Prostate gland (tissue), 2 donors: ENCODE measurements around the gene COL11A1. TPM values are rescaled to one million over a fixed set of nuclear protein-coding genes. Genes with fewer than 3 reads are reported as not detected.
"Not testable (repeated sequence)": the region's sequence is repeated elsewhere in the genome, so short reads cannot be mapped to it uniquely, and the experiment has no call there.

Source experiments
- DNase-seq: peaks from one replicate; pipeline ENCODE4 v3.0.0-alpha.2; 2019; ENCODE audit warnings: low spot score
- H3K27ac ChIP-seq, 2 donors: fragments of 200-600 bp; sonication (generic); 2 replicates each; pipeline ENCODE4 v1.5.1; 2017 to 2019
- H3K27me3 ChIP-seq: fragments of 200-600 bp; sonication (generic); replicated peaks from 2 replicates; pipeline ENCODE4 v1.5.1; 2019; ENCODE audit not compliant: insufficient read depth
- H3K36me3 ChIP-seq, 2 donors: fragments of 200-600 bp; sonication (generic); 1 replicate in 1 of 2; 2 replicates in 1 of 2; pipeline versions ENCODE4 v1.5.1 to v1.8.1; 2017 to 2019
- H3K4me1 ChIP-seq: fragments of 200-600 bp; sonication (generic); replicated peaks from 2 replicates; pipeline ENCODE4 v1.5.1; 2019
- H3K4me3 ChIP-seq, 2 donors: fragments of 200-600 bp; sonication (generic); 2 replicates each; pipeline ENCODE4 v1.5.1; 2017 to 2019
- H3K9me3 ChIP-seq: fragments of 200-600 bp; sonication (generic); 2 replicates; pipeline ENCODE4 v1.5.1; 2017
- POLR2A ChIP-seq: fragments of 450-650 bp; IDR thresholded peaks from one replicate; pipeline ENCODE4 v1.6.1; 2016; ENCODE audit warnings: antibody characterized with exemption, mild to moderate bottlenecking
- POLR2AphosphoS5 ChIP-seq: sonication (generic); formaldehyde crosslinking; IDR thresholded peaks from one replicate; pipeline ENCODE4 v1.6.1; 2017; ENCODE audit warnings: antibody characterized with exemption
- WGBS: methylation state at CpG from one replicate; pipeline ENCODE4 v1.1.5; 2018; 5-methylcytosine and 5-hydroxymethylcytosine counted together
- intact Hi-C: fragments of 100-400 bp; cut with DNase I; formaldehyde crosslinking; loops from one replicate; pipeline ENCODE4 v1.14.2; 2022
- total RNA-seq, 2 donors: library from RNA; depleted of rRNA; stranded (reverse); fragments of >200 nt; gene quantifications; one replicate each; pipeline ENCODE4 v1.1.0, GENCODE V29; 2016
- TF ChIP-seq, protein P1 (sequence below), 4 experiments: fragments of 200-600 bp in 2 of 4; fragments of 450-650 bp in 2 of 4; sonication (generic) in 2 of 4; IDR thresholded peaks; 1 replicate in 3 of 4; 2 replicates in 1 of 4; pipeline ENCODE4 v1.5.1; 2016 to 2019; ENCODE audit warnings: antibody characterized with exemption in 4 of 4, mild to moderate bottlenecking in 2 of 4, moderate library complexity in 2 of 4

The COL11A1 gene
- total RNA-seq, 2 donors from 2014 or later, result 0.51 TPM; not detected in 1

DNA sequence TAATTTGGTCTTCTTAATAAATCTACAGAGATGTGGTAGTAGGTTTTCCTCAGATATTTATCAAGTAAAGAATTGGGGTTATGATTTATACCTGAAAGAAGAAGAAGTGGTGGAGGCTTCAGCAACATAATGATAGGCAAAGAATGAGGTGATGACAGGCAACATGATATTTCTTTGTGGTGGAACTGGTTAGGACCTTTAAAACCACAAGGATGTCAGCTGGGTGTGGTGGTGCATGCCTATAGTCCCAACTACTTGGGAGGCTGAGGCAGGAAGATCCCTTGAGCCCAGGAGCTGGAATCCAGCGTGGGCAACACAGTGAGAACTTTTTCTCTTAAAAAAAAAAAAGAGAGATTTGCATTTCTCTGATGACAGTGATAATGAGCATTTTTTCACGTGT is 34.1 kb upstream of the COL11A1 start:
- Histone ChIP-seq H3K4me1 (no peaks in the 10 kb centered on the region), H3K4me3 (no peak overlapping the region), H3K9me3 (no peaks in the 10 kb centered on the region), H3K36me3 (no peaks in the 10 kb centered on the region), H3K27me3 (no peaks in the 10 kb centered on the region), H3K27ac (no peak overlapping the region)
- 56% methylated on average over 2 of the region's 2 CpGs for WGBS
- no peak for DNase-seq
- intact Hi-C loops, result no loop called here
- TF ChIP-seq, protein P1, sequence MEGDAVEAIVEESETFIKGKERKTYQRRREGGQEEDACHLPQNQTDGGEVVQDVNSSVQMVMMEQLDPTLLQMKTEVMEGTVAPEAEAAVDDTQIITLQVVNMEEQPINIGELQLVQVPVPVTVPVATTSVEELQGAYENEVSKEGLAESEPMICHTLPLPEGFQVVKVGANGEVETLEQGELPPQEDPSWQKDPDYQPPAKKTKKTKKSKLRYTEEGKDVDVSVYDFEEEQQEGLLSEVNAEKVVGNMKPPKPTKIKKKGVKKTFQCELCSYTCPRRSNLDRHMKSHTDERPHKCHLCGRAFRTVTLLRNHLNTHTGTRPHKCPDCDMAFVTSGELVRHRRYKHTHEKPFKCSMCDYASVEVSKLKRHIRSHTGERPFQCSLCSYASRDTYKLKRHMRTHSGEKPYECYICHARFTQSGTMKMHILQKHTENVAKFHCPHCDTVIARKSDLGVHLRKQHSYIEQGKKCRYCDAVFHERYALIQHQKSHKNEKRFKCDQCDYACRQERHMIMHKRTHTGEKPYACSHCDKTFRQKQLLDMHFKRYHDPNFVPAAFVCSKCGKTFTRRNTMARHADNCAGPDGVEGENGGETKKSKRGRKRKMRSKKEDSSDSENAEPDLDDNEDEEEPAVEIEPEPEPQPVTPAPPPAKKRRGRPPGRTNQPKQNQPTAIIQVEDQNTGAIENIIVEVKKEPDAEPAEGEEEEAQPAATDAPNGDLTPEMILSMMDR (IDR thresholded peaks at IDR 0.05), result no peak
- no peak for TF ChIP-seq POLR2AphosphoS5

DNA sequence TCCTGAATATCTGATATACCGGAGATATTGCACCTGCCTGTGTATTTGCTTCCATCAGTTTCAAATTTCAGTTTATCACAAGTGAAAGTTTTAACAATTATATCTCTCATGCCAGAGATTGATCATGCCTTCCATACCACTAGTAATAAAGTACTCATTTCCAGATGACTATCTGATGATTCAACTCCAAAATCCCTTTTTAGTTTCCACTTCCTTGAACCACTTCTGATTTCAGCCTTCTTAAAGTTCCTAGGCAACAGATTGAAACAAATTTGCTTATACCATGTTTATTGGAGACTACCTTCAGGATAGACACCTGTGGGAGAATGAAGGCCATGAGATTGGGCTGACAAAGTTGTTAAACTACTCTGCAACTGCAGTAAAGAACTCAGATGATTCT is 21.5 kb upstream of the COL11A1 start:
- H3K4me3 ChIP-seq, result no peak overlapping the region
- 86% methylated on average over 1 of the region's 1 CpG for WGBS

GRCh38 chr1:103129255-103129654 is 20.9 kb upstream of the COL11A1 start:
- no peaks in the 10 kb centered on the region for H3K36me3 ChIP-seq
- H3K27ac ChIP-seq, result no peak overlapping the region
- DNase-seq, result no peak
- TF ChIP-seq POLR2A (no peak), POLR2AphosphoS5 (no peak)
- TF ChIP-seq, protein P1 (IDR thresholded peaks at IDR 0.05), result no peak
- no peak overlapping the region for H3K4me3 ChIP-seq
- H3K27me3 ChIP-seq, result no peaks in the 10 kb centered on the region
- no peaks in the 10 kb centered on the region for H3K9me3 ChIP-seq
- no peaks in the 10 kb centered on the region for H3K4me1 ChIP-seq
- 0% methylated on average over 1 of the region's 1 CpG for WGBS
- intact Hi-C loops, result no loop called here

More for the DNA sequence above, 21.5 kb upstream of the COL11A1 start:
- Histone ChIP-seq H3K9me3 (no peaks in the 10 kb centered on the region), H3K27ac (no peak overlapping the region), H3K27me3 (no peaks in the 10 kb centered on the region), H3K4me1 (no peaks in the 10 kb centered on the region), H3K36me3 (no peaks in the 10 kb centered on the region)
- intact Hi-C loops, result no loop called here
- TF ChIP-seq, protein P1 (IDR thresholded peaks at IDR 0.05), result no peak
- no peak for TF ChIP-seq POLR2A
- no peak for DNase-seq

GRCh38 chr1:103128256-103128655 is 19.9 kb upstream of the COL11A1 start:
- intact Hi-C loops, H3K27ac ChIP-seq, H3K4me3 ChIP-seq, H3K27me3 ChIP-seq, H3K9me3 ChIP-seq, H3K36me3 ChIP-seq, DNase-seq, H3K4me1 ChIP-seq: not testable (repeated sequence)
- WGBS, result 72% methylated on average over 2 of the region's 2 CpGs

GRCh38 chr1:103125219-103125618 is 16.9 kb upstream of the COL11A1 start:
- DNase-seq, result no peak
- WGBS, result 83% methylated on average over 2 of the region's 2 CpGs
- Histone ChIP-seq H3K27ac (no peak overlapping the region), H3K4me1 (no peaks in the 10 kb centered on the region), H3K36me3 (no peaks in the 10 kb centered on the region), H3K9me3 (no peaks in the 10 kb centered on the region), H3K4me3 (no peak overlapping the region), H3K27me3 (no peaks in the 10 kb centered on the region)
- no peak for TF ChIP-seq POLR2AphosphoS5
- no peak for TF ChIP-seq POLR2A
- TF ChIP-seq, protein P1 (IDR thresholded peaks at IDR 0.05), result no peak
- intact Hi-C loops, result no loop called here
